A673 (cell line): ENCODE data around the gene JMJD6. TPM values are rescaled to one million over a fixed set of nuclear protein-coding genes. Genes with fewer than 3 reads are reported as not detected.

Experiments used
- BruUV-seq: library from RNA; stranded (reverse); fragments of 400-500 nt; replicated peaks from 2 replicates; lab custom pipeline; 2021; lab: Mats Ljungman, UMichigan
- CTCF ChIA-PET: fragments of 300-600 bp; sonication (Branson Sonifier 250); formaldehyde crosslinking; loops from one replicate; lab custom pipeline; 2022; ENCODE audit warnings: antibody characterized with exemption; lab: Charles Lee
- POLR2A ChIA-PET: fragments of 300-600 bp; sonication (Branson Sonifier 250); formaldehyde crosslinking; loops from one replicate; lab custom pipeline; 2022; ENCODE audit warnings: antibody characterized with exemption; ENCODE audit not compliant: low non-redundant PET; lab: Charles Lee
- DNase-seq: peaks from one replicate; pipeline ENCODE4 v3.0.0-alpha.2; 2015; ENCODE audit warnings: low spot score
- H3K27ac ChIP-seq: fragments of 200-600 bp; sonication (generic); 2 replicates; pipeline ENCODE4 v1.5.1; 2016; ENCODE audit warnings: mixed run types, low read depth, mild to moderate bottlenecking, mixed read lengths, antibody characterized with exemption, low read length; ENCODE audit not compliant: poor library complexity, severe bottlenecking
- H3K27me3 ChIP-seq: fragments of 200-600 bp; sonication (generic); replicated peaks from 2 replicates; pipeline ENCODE4 v1.6.1; 2017; ENCODE audit warnings: mixed run types, low read depth, mild to moderate bottlenecking, mixed read lengths, antibody characterized with exemption, low read length; ENCODE audit not compliant: insufficient read depth, poor library complexity
- H3K36me3 ChIP-seq: fragments of 200-600 bp; sonication (generic); 2 replicates; pipeline ENCODE4 v1.6.1; 2016; ENCODE audit warnings: mixed run types, mild to moderate bottlenecking, mixed read lengths, antibody characterized with exemption, low read length; ENCODE audit not compliant: insufficient read depth, poor library complexity, severe bottlenecking
- H3K4me1 ChIP-seq: fragments of 200-600 bp; sonication (generic); 2 replicates; pipeline ENCODE4 v1.6.1; 2017; ENCODE audit warnings: mixed run types, mild to moderate bottlenecking, mixed read lengths, antibody characterized with exemption, low read length; ENCODE audit not compliant: insufficient read depth, poor library complexity, severe bottlenecking
- H3K4me3 ChIP-seq: fragments of 200-600 bp; sonication (generic); 2 replicates; pipeline ENCODE4 v1.5.1; 2016; ENCODE audit warnings: low read depth, mixed run types, mild to moderate bottlenecking, mixed read lengths, low read length; ENCODE audit not compliant: poor library complexity, severe bottlenecking
- H3K9me3 ChIP-seq: fragments of 200-600 bp; sonication (generic); 2 replicates; pipeline ENCODE4 v1.6.1; 2016; ENCODE audit warnings: mixed run types, low read depth, mild to moderate bottlenecking, mixed read lengths, antibody characterized with exemption, low read length; ENCODE audit not compliant: poor library complexity, severe bottlenecking
- EZH2 ChIP-seq: fragments of 200-600 bp; sonication (generic); IDR thresholded peaks from 2 replicates; pipeline ENCODE4 v1.6.1; 2017; ENCODE audit warnings: borderline replicate concordance, low read depth, mild to moderate bottlenecking, mixed read lengths, antibody characterized with exemption, low read length; ENCODE audit not compliant: poor library complexity, severe bottlenecking
- intact Hi-C: fragments of 100-400 bp; cut with micrococcal nuclease; formaldehyde crosslinking; loops from one replicate; pipeline ENCODE4 v1.10.0; 2022; ENCODE audit not compliant: unreplicated experiment
- total RNA-seq: library from RNA; stranded (reverse); gene quantifications from 2 replicates; pipeline ENCODE4 v1.2.3, GENCODE V29; 2021
- TF ChIP-seq, protein P1 (sequence below): fragments of 300-800, 200-600 bp; sonication (generic); conservative IDR thresholded peaks from 2 replicates; pipeline ENCODE4 v1.5.1; 2017; ENCODE audit warnings: low read depth, mild to moderate bottlenecking, antibody characterized with exemption, low read length, moderate library complexity, mixed read lengths

Gene JMJD6
- total RNA-seq, 1 experiment from 2014 or later: 77.6 TPM

DNA sequence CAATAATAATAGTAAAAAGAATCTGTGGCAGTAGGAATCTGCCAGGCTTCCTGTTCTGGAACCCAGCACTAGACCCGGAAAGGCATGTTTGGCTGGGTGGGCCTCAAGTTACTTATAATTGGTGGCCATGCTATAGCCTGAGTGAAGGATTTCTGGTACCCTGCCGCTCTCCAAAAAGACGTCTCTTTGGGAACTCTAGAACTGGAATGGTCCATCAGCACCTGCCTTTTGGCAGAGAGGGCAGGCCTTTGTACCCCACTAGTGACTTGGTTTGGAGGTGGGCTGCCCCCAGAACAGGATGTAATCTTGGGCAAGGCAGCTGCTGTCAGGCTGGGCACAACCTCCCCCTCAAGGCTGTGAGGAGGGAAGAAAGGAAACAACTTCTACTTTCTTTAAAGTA is 53.5 kb downstream of the JMJD6 start:
- peak overlapping the region; percentile 66 for H3K4me3 ChIP-seq
- ChIA-PET CTCF (no interaction called here), POLR2A (no interaction called here)
- no TSS peak for BruUV-seq
- no peaks in the 10 kb centered on the region for H3K36me3 ChIP-seq
- H3K27ac ChIP-seq: no peak overlapping the region
- no peak for DNase-seq
- TF ChIP-seq, protein P1, sequence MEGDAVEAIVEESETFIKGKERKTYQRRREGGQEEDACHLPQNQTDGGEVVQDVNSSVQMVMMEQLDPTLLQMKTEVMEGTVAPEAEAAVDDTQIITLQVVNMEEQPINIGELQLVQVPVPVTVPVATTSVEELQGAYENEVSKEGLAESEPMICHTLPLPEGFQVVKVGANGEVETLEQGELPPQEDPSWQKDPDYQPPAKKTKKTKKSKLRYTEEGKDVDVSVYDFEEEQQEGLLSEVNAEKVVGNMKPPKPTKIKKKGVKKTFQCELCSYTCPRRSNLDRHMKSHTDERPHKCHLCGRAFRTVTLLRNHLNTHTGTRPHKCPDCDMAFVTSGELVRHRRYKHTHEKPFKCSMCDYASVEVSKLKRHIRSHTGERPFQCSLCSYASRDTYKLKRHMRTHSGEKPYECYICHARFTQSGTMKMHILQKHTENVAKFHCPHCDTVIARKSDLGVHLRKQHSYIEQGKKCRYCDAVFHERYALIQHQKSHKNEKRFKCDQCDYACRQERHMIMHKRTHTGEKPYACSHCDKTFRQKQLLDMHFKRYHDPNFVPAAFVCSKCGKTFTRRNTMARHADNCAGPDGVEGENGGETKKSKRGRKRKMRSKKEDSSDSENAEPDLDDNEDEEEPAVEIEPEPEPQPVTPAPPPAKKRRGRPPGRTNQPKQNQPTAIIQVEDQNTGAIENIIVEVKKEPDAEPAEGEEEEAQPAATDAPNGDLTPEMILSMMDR: no peak
- TF ChIP-seq EZH2: no peak
- intact Hi-C loops: loop anchor here (5.0 kb wide), 1 partner anchor 116 kb away; no protein-coding TSS in a partner anchor
- peaks cover 16% of the 10 kb centered on the region for H3K4me1 ChIP-seq
- no peaks in the 10 kb centered on the region for H3K27me3 ChIP-seq
- no peaks in the 10 kb centered on the region for H3K9me3 ChIP-seq

- Histone ChIP-seq H3K4me3 (peak overlapping the region; percentile 66), H3K9me3 (no peaks in the 10 kb centered on the region), H3K27ac (peak overlapping the region; percentile 72), H3K4me1 (peaks cover 16% of the 10 kb centered on the region), H3K36me3 (no peaks in the 10 kb centered on the region), H3K27me3 (no peaks in the 10 kb centered on the region)
- intact Hi-C loops: loop anchor here (5.0 kb wide), 1 partner anchor 115 kb away; no protein-coding TSS in a partner anchor
- DNase-seq: no peak
- TF ChIP-seq, protein P1: no peak
- TF ChIP-seq EZH2: no peak
- ChIA-PET CTCF (interaction anchor here (1.6 kb wide), 1 partner anchor 9 kb away, joined by 6 read pairs; no protein-coding TSS in a partner anchor), POLR2A (interaction anchor here (0.7 kb wide), 1 partner anchor 29 kb away, joined by 3 read pairs; no protein-coding TSS in a partner anchor)
- TSS peak; percentile 97 for BruUV-seq
Measured at GRCh38 chr17:76672270-76672851, 54.0 kb downstream of the JMJD6 start.

DNA sequence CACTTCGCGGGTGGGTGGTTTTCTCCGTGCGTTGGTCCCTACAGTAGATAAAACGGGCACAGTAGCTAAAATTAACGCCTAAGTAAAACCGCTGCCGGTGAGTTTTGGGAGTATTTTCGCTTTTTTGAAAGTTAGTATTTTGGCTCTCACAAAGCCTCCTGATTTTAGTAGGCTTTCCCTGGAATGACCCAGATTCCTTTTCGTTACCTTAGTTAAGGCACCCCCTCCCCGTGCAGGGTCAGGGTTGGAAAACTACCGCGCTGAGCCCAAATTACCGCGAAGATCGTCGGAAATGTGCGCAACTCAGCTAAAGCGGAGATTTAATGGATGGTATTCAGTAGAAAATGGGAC is 54.5 kb downstream of the JMJD6 start:
- DNase-seq: no peak
- H3K4me1 ChIP-seq: peaks cover 16% of the 10 kb centered on the region
- BruUV-seq: no TSS peak
- no peak for TF ChIP-seq EZH2
- TF ChIP-seq, protein P1: no peak
- H3K9me3 ChIP-seq: no peaks in the 10 kb centered on the region
- H3K27me3 ChIP-seq: no peaks in the 10 kb centered on the region
- ChIA-PET CTCF (interaction anchor here (1.6 kb wide), 1 partner anchor 9 kb away, joined by 6 read pairs; no protein-coding TSS in a partner anchor), POLR2A (interaction anchor here (0.7 kb wide), 1 partner anchor 30 kb away, joined by 3 read pairs; no protein-coding TSS in a partner anchor)
- intact Hi-C loops: loop anchor here (5.0 kb wide), 1 partner anchor 115 kb away; no protein-coding TSS in a partner anchor
- H3K4me3 ChIP-seq: peak overlapping the region; percentile 66
- no peaks in the 10 kb centered on the region for H3K36me3 ChIP-seq
- H3K27ac ChIP-seq: peak overlapping the region; percentile 72
